Measurements from ENCODE around the gene SEC23IP.

Gene SEC23IP

DNA sequence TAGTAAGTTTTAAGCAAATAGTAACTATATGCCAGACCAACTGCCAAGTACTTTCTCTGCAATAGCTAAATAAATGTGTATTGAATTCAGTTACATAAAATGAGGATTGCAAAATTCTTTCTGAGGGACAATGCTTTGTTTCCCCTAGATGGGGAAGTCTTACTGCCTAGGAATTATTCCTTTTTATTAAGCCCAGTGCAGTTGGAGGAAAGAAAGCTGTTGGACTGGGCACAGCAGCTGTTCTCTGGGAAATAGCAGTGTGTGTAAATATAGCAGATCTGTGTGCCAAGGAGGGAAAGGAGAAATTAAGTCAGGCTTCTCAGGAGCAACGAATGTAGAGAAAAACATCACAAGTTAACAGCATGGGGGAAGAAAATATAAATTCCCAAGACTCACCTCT, 77.1 kb downstream of the SEC23IP start:
- no peak overlapping the region for H3K4ac ChIP-seq (ENCODE audit: low read depth in 1 of 2, low read length in 2 of 2)
- no peak overlapping the region for H3K23ac ChIP-seq (ENCODE audit: low read length in 2 of 2)
- H2BK120ac ChIP-seq (ENCODE audit: low read depth, low read length): no peak overlapping the region
- no peak overlapping the region for H3K14ac ChIP-seq (ENCODE audit: low read length in 2 of 2)
- H2BK12ac ChIP-seq (ENCODE audit: low read length in 2 of 2): no peak overlapping the region
- no peak overlapping the region for H2AK5ac ChIP-seq (ENCODE audit: low read length, severe bottlenecking)
- no peaks in the 10 kb centered on the region for H3K4me1 ChIP-seq (ENCODE audit: control insufficient read depth, insufficient read depth, low read depth, low read length)
- H4K91ac ChIP-seq (ENCODE audit: low read length): no peak overlapping the region
- no peak overlapping the region for H3K4me2 ChIP-seq (ENCODE audit: low read length, poor library complexity, severe bottlenecking)
- H3K4me3 ChIP-seq (ENCODE audit: insufficient read depth in 1 of 2, low read depth in 1 of 2, low read length in 2 of 2): no peak overlapping the region
- H2BK15ac ChIP-seq (ENCODE audit: low read depth, poor library complexity, severe bottlenecking): no peak overlapping the region
- H3K9me3 ChIP-seq (ENCODE audit: control insufficient read depth, low read length): peaks cover 6% of the 10 kb centered on the region
- H3K79me1 ChIP-seq (replicated peaks; ENCODE audit: low read length, poor library complexity, severe bottlenecking): no peaks in the 10 kb centered on the region
- no peak overlapping the region for H2AFZ ChIP-seq (ENCODE audit: low read depth, low read length)
- DNase-seq: no peak
- H3K9ac ChIP-seq (ENCODE audit: low read length): no peak overlapping the region
- no peak overlapping the region for H4K8ac ChIP-seq (ENCODE audit: low read length)
- H3K36me3 ChIP-seq (ENCODE audit: control insufficient read depth in 1 of 2, insufficient read depth in 2 of 2, low read depth in 1 of 2, low read length in 2 of 2): no peaks in the 10 kb centered on the region
- 54% methylated on average over 1 of the region's 1 CpG for WGBS
- H2BK5ac ChIP-seq (ENCODE audit: low read depth, low read length, poor library complexity, severe bottlenecking): no peak overlapping the region
- H3K18ac ChIP-seq (ENCODE audit: low read depth in 1 of 2, low read length in 2 of 2): no peak overlapping the region
- no peak overlapping the region for H3K27ac ChIP-seq (ENCODE audit: low read length, poor library complexity, severe bottlenecking)
- H3K27me3 ChIP-seq (ENCODE audit: control insufficient read depth in 1 of 2, insufficient read depth in 1 of 2, low read length in 2 of 2): no peaks in the 10 kb centered on the region

- H3K14ac ChIP-seq (ENCODE audit: low read length in 2 of 2): no peak overlapping the region
- H3K18ac ChIP-seq (ENCODE audit: low read depth in 1 of 2, low read length in 2 of 2): no peak overlapping the region
- H3K4ac ChIP-seq (ENCODE audit: low read depth in 1 of 2, low read length in 2 of 2): no peak overlapping the region
- no peak overlapping the region for H3K4me2 ChIP-seq (ENCODE audit: low read length, poor library complexity, severe bottlenecking)
- H3K23ac ChIP-seq (ENCODE audit: low read length in 2 of 2): no peak overlapping the region
- no peak overlapping the region for H2BK12ac ChIP-seq (ENCODE audit: low read length in 2 of 2)
- no peak overlapping the region for H3K27ac ChIP-seq (ENCODE audit: low read length, poor library complexity, severe bottlenecking)
- H3K27me3 ChIP-seq (ENCODE audit: control insufficient read depth in 1 of 2, insufficient read depth in 1 of 2, low read length in 2 of 2): no peaks in the 10 kb centered on the region
- H3K9me3 ChIP-seq (ENCODE audit: control insufficient read depth, low read length): peaks cover 6% of the 10 kb centered on the region
- no peak overlapping the region for H2BK15ac ChIP-seq (ENCODE audit: low read depth, poor library complexity, severe bottlenecking)
- WGBS: 97% methylated on average over 1 of the region's 1 CpG
- no peak overlapping the region for H3K4me3 ChIP-seq (ENCODE audit: insufficient read depth in 1 of 2, low read depth in 1 of 2, low read length in 2 of 2)
- no peak overlapping the region for H4K8ac ChIP-seq (ENCODE audit: low read length)
- no peaks in the 10 kb centered on the region for H3K79me1 ChIP-seq (replicated peaks; ENCODE audit: low read length, poor library complexity, severe bottlenecking)
- H4K91ac ChIP-seq (ENCODE audit: low read length): no peak overlapping the region
- no peak overlapping the region for H3K9ac ChIP-seq (ENCODE audit: low read length)
- no peak overlapping the region for H2AK5ac ChIP-seq (ENCODE audit: low read length, severe bottlenecking)
- H2BK5ac ChIP-seq (ENCODE audit: low read depth, low read length, poor library complexity, severe bottlenecking): no peak overlapping the region
- H2BK120ac ChIP-seq (ENCODE audit: low read depth, low read length): no peak overlapping the region
- no peaks in the 10 kb centered on the region for H3K36me3 ChIP-seq (ENCODE audit: control insufficient read depth in 1 of 2, insufficient read depth in 2 of 2, low read depth in 1 of 2, low read length in 2 of 2)
- DNase-seq: no peak
- no peaks in the 10 kb centered on the region for H3K4me1 ChIP-seq (ENCODE audit: control insufficient read depth, insufficient read depth, low read depth, low read length)
- H2AFZ ChIP-seq (ENCODE audit: low read depth, low read length): no peak overlapping the region
These were observed 77.6 kb downstream of the SEC23IP start for GRCh38 chr10:119970107-119970506.

DNA sequence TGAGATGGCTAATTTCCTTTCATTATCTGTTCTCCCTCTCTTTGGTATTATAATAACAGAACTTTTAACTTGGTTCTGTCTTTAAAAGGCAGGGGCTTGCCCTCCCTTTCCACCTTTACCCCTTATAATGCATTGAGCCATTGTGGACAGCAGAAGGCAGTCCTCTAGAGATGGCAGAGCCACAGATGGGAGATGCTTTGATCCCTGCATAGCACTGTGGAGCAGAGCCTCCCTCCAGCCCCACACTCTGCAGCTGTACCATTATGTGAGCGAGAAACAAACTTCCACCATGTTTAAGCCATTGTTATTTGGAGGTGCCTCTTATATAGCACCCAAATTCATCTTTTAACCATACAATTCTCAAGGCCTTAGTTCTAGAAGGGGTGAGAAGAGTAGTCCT, 78.4 kb downstream of the SEC23IP start:
- Histone ChIP-seq H3K23ac (ENCODE audit: low read length in 2 of 2) (no peak overlapping the region), H2BK5ac (ENCODE audit: low read depth, low read length, poor library complexity, severe bottlenecking) (no peak overlapping the region), H3K9ac (ENCODE audit: low read length) (no peak overlapping the region), H3K14ac (ENCODE audit: low read length in 2 of 2) (no peak overlapping the region), H4K91ac (ENCODE audit: low read length) (no peak overlapping the region), H3K4ac (ENCODE audit: low read depth in 1 of 2, low read length in 2 of 2) (no peak overlapping the region), H3K36me3 (ENCODE audit: control insufficient read depth in 1 of 2, insufficient read depth in 2 of 2, low read depth in 1 of 2, low read length in 2 of 2) (no peaks in the 10 kb centered on the region), H2BK120ac (ENCODE audit: low read depth, low read length) (no peak overlapping the region), H3K27ac (ENCODE audit: low read length, poor library complexity, severe bottlenecking) (no peak overlapping the region), H2BK15ac (ENCODE audit: low read depth, poor library complexity, severe bottlenecking) (no peak overlapping the region), H3K79me1 (replicated peaks; ENCODE audit: low read length, poor library complexity, severe bottlenecking) (no peaks in the 10 kb centered on the region), H3K18ac (ENCODE audit: low read depth in 1 of 2, low read length in 2 of 2) (no peak overlapping the region), H3K9me3 (ENCODE audit: control insufficient read depth, low read length) (peaks cover 6% of the 10 kb centered on the region), H4K8ac (ENCODE audit: low read length) (no peak overlapping the region), H3K27me3 (ENCODE audit: control insufficient read depth in 1 of 2, insufficient read depth in 1 of 2, low read length in 2 of 2) (no peaks in the 10 kb centered on the region), H2AK5ac (ENCODE audit: low read length, severe bottlenecking) (no peak overlapping the region), H2AFZ (ENCODE audit: low read depth, low read length) (no peak overlapping the region), H2BK12ac (ENCODE audit: low read length in 2 of 2) (no peak overlapping the region), H3K4me1 (ENCODE audit: control insufficient read depth, insufficient read depth, low read depth, low read length) (no peaks in the 10 kb centered on the region), H3K4me3 (ENCODE audit: insufficient read depth in 1 of 2, low read depth in 1 of 2, low read length in 2 of 2) (no peak overlapping the region), H3K4me2 (ENCODE audit: low read length, poor library complexity, severe bottlenecking) (no peak overlapping the region)
- DNase-seq: no peak
- no CpG with 5 or more reads among the region's 1 CpG for WGBS

DNA sequence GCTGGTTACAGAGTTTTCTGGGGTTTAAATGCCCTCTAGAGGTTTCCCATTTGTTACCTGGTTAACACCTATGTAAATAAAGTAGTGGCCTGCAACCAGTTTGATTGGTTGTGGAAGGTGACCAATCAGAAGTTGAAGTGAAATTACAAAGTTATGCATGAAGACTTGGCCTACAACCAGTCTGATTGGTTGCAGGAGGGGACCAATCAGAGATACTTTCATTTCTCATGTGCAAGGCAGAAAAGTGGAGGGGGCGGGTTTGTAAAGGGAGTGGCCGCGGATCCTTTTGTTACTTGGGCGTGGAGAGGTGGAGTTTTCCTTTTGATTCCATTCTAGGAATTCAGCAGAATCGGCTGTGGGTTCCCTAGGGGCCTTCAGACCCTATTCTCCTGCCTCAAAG, 80.8 kb downstream of the SEC23IP start:
- Histone ChIP-seq H2BK12ac (ENCODE audit: low read length in 2 of 2) (no peak overlapping the region), H3K27me3 (ENCODE audit: control insufficient read depth in 1 of 2, insufficient read depth in 1 of 2, low read length in 2 of 2) (peaks cover 0 to 5% of the 10 kb centered on the region in 2 experiments), H3K4ac (ENCODE audit: low read depth in 1 of 2, low read length in 2 of 2) (no peak overlapping the region), H3K79me1 (replicated peaks; ENCODE audit: low read length, poor library complexity, severe bottlenecking) (no peaks in the 10 kb centered on the region), H2AFZ (ENCODE audit: low read depth, low read length) (no peak overlapping the region), H2AK5ac (ENCODE audit: low read length, severe bottlenecking) (no peak overlapping the region), H2BK15ac (ENCODE audit: low read depth, poor library complexity, severe bottlenecking) (no peak overlapping the region), H3K36me3 (ENCODE audit: control insufficient read depth in 1 of 2, insufficient read depth in 2 of 2, low read depth in 1 of 2, low read length in 2 of 2) (no peaks in the 10 kb centered on the region), H3K4me3 (ENCODE audit: insufficient read depth in 1 of 2, low read depth in 1 of 2, low read length in 2 of 2) (no peak overlapping the region), H3K23ac (ENCODE audit: low read length in 2 of 2) (no peak overlapping the region), H4K91ac (ENCODE audit: low read length) (no peak overlapping the region), H4K8ac (ENCODE audit: low read length) (no peak overlapping the region), H3K4me1 (ENCODE audit: control insufficient read depth, insufficient read depth, low read depth, low read length) (no peaks in the 10 kb centered on the region), H3K9me3 (ENCODE audit: control insufficient read depth, low read length) (no peaks in the 10 kb centered on the region), H2BK120ac (ENCODE audit: low read depth, low read length) (no peak overlapping the region), H3K18ac (ENCODE audit: low read depth in 1 of 2, low read length in 2 of 2) (no peak overlapping the region), H3K27ac (ENCODE audit: low read length, poor library complexity, severe bottlenecking) (no peak overlapping the region), H2BK5ac (ENCODE audit: low read depth, low read length, poor library complexity, severe bottlenecking) (no peak overlapping the region), H3K4me2 (ENCODE audit: low read length, poor library complexity, severe bottlenecking) (no peak overlapping the region), H3K9ac (ENCODE audit: low read length) (no peak overlapping the region), H3K14ac (ENCODE audit: low read length in 2 of 2) (no peak overlapping the region)
- no peak for DNase-seq
- 78% methylated on average over 5 of the region's 5 CpGs for WGBS
